LNCAP (cell line): ENCODE results near the gene MED12.

Source experiments
- CTCF ChIP-seq: fragments of 450-650 bp; IDR thresholded peaks from 2 replicates; pipeline ENCODE4 v1.5.1; 2017; ENCODE audit warnings: mild to moderate bottlenecking

Gene MED12

GRCh38 chrX:71178908-71179307, 60.5 kb downstream of the MED12 start:
- peak; percentile 48 for TF ChIP-seq CTCF

- TF ChIP-seq CTCF: no peak
Observed at GRCh38 chrX:71181558-71181909, 63.1 kb downstream of the MED12 start.

- no peak for TF ChIP-seq CTCF
Observed at GRCh38 chrX:71181910-71182799, 63.8 kb downstream of the MED12 start.

- no peak for TF ChIP-seq CTCF
Observed at GRCh38 chrX:71182871-71183270, 64.5 kb downstream of the MED12 start.

- TF ChIP-seq CTCF: no peak
Observed at GRCh38 chrX:71183341-71183740, 64.9 kb downstream of the MED12 start.

- TF ChIP-seq CTCF: no peak
Observed at GRCh38 chrX:71184092-71184491, 65.7 kb downstream of the MED12 start.

GRCh38 chrX:71184803-71185495, 66.6 kb downstream of the MED12 start:
- no peak for TF ChIP-seq CTCF
